ENCODE data around the gene BEST3. TPM values are rescaled to one million over a fixed set of nuclear protein-coding genes. Genes with fewer than 3 reads are reported as not detected.

The BEST3 gene
- total and polyA plus RNA-seq, 2 of the 4 experiments (the other 2 are of a cell fraction): under 0.01 to 0.07 TPM

- Histone ChIP-seq H4K5ac (ENCODE audit: low read depth, low read length) (no peak overlapping the region), H2AK9ac (replicated peaks; ENCODE audit: low read depth, low read length, poor library complexity) (no peak overlapping the region), H4K20me1 (ENCODE audit: insufficient read depth, low read length) (no peaks in the 10 kb centered on the region), H3K9me3 (ENCODE audit: control insufficient read depth, insufficient read depth, low read length) (no peaks in the 10 kb centered on the region), H3K4me2 (ENCODE audit: low read depth, low read length) (no peak overlapping the region), H3K56ac (ENCODE audit: extremely low read depth, insufficient read depth, low read length) (no peak overlapping the region), H3K9ac (ENCODE audit: low read depth, low read length) (no peak overlapping the region), H3K14ac (replicated peaks; ENCODE audit: low read depth, low read length) (no peak overlapping the region), H3K27ac (ENCODE audit: insufficient read depth, low read length) (no peak overlapping the region), H3K23ac (ENCODE audit: low read depth, low read length) (no peak overlapping the region), H3K79me1 (ENCODE audit: low read depth in 1 of 2, low read length in 2 of 2) (no peaks in the 10 kb centered on the region), H2BK120ac (ENCODE audit: low read depth, low read length) (no peak overlapping the region), H3K9me1 (ENCODE audit: insufficient read depth, low read length) (no peaks in the 10 kb centered on the region), H3K27me3 (ENCODE audit: control insufficient read depth, insufficient read depth, low read length) (no peaks in the 10 kb centered on the region), H3K36me3 (ENCODE audit: control insufficient read depth, insufficient read depth, low read length) (no peaks in the 10 kb centered on the region), H3K4me1 (ENCODE audit: control insufficient read depth, insufficient read depth, low read length) (no peaks in the 10 kb centered on the region), H2AK5ac (ENCODE audit: low read depth, low read length) (no peak overlapping the region), H3K4me3 (ENCODE audit: insufficient read depth, low read depth, low read length) (no peak overlapping the region), H3K4ac (ENCODE audit: low read depth, low read length) (no peak overlapping the region), H2BK20ac (ENCODE audit: low read depth, low read length) (no peak overlapping the region), H3K18ac (ENCODE audit: low read depth, low read length) (no peak overlapping the region), H2BK5ac (ENCODE audit: low read depth, low read length, poor library complexity, severe bottlenecking) (no peak overlapping the region), H4K8ac (ENCODE audit: low read depth in 2 of 2, low read length in 2 of 2) (no peak overlapping the region), H2BK15ac (ENCODE audit: low read depth, low read length) (no peak overlapping the region), H4K91ac (ENCODE audit: insufficient read depth, low read depth, low read length) (no peak overlapping the region), H2AFZ (replicated peaks; ENCODE audit: low read length, poor library complexity) (no peak overlapping the region)
- in situ Hi-C loops (cut with MboI; ENCODE audit: low sequenced_read_pairs): no loop called here
- ATAC-seq (ENCODE audit: low read depth) (no peak), DNase-seq (peak; percentile 54)
- TF ChIP-seq RCOR1 (IDR thresholded peaks at IDR 0.05; ENCODE audit: insufficient replicate concordance, low read length) (no peak), MXI1 (IDR thresholded peaks at IDR 0.05; ENCODE audit: borderline replicate concordance, low read depth, low read length) (no peak)
- dilution Hi-C loops (cut with HindIII; ENCODE audit: low sequenced_read_pairs, unreplicated experiment): no loop called here
- no TSS peak for BruUV-seq (replicated peaks)
- WGBS, 2 experiments (ENCODE audit: extremely low coverage in 2 of 2, insufficient read length in 1 of 2): 40% methylated on average over 1 of the region's 4 CpGs; no CpG with 5 or more reads in 1 of the 2 experiments
- CTCF ChIA-PET: no interaction called here
- POLR2A ChIA-PET (ENCODE audit: unreplicated experiment): no interaction called here
- intact Hi-C loops (cut with micrococcal nuclease): no loop called here
These were observed 20.0 kb downstream of the BEST3 start for GRCh38 chr12:69679119-69679518.

Measured in IMR-90 (cell line).